Ishikawa (cell line): ENCODE measurements around the gene THRB.

Source experiments
- CEBPB ChIP-seq: IDR thresholded peaks from 2 replicates; pipeline ENCODE4 v1.6.1; 2012
- CREB1 ChIP-seq: IDR thresholded peaks from 2 replicates; pipeline ENCODE4 v1.6.1; 2012; ENCODE audit warnings: low read depth
- EGR1 ChIP-seq: IDR thresholded peaks from 2 replicates; pipeline ENCODE4 v1.6.1; 2012
- EP300 ChIP-seq: IDR thresholded peaks from 2 replicates; pipeline ENCODE4 v1.6.1; 2012; ENCODE audit warnings: borderline replicate concordance
- FOXM1 ChIP-seq: IDR thresholded peaks from 2 replicates; pipeline ENCODE4 v1.6.1; 2012; ENCODE audit warnings: low read depth, borderline replicate concordance
- MAX ChIP-seq: IDR thresholded peaks from 2 replicates; pipeline ENCODE4 v1.6.1; 2012
- NFIC ChIP-seq: IDR thresholded peaks from 2 replicates; pipeline ENCODE4 v1.6.1; 2012
- RAD21 ChIP-seq: IDR thresholded peaks from 2 replicates; pipeline ENCODE4 v1.6.1; 2012; ENCODE audit warnings: low read depth
- REST ChIP-seq: IDR thresholded peaks from 2 replicates; pipeline ENCODE4 v1.6.1; 2012; ENCODE audit warnings: low read depth, mild to moderate bottlenecking
- TAF1 ChIP-seq: IDR thresholded peaks from 2 replicates; pipeline ENCODE4 v1.6.1; 2012; ENCODE audit warnings: low read depth, mild to moderate bottlenecking
- TCF12 ChIP-seq: IDR thresholded peaks from 2 replicates; pipeline ENCODE4 v1.6.1; 2012; ENCODE audit warnings: low read depth
- TEAD4 ChIP-seq: IDR thresholded peaks from 2 replicates; pipeline ENCODE4 v1.6.1; 2012
- USF1 ChIP-seq: IDR thresholded peaks from 2 replicates; pipeline ENCODE4 v1.6.1; 2012
- YY1 ChIP-seq: IDR thresholded peaks from 2 replicates; pipeline ENCODE4 v1.6.1; 2012; ENCODE audit warnings: low read depth
- ZBTB7A ChIP-seq: IDR thresholded peaks from 2 replicates; pipeline ENCODE4 v1.6.1; 2012; ENCODE audit warnings: low read depth

The THRB gene

GRCh38 chr3:24521420-24522145 lies 26.9 kb upstream of the THRB start:
- TF ChIP-seq RAD21 = peak; percentile 8; the same call in 1 of the 2 replicates
- 0 out of 2 replicates have a peak, but pooled peaks have one; percentile 8 for TF ChIP-seq TAF1
- no peak for TF ChIP-seq MAX
- TF ChIP-seq ZBTB7A = peak; percentile 62
- TF ChIP-seq YY1 = no peak
- no peak for TF ChIP-seq TEAD4
- TF ChIP-seq EGR1 = no peak
- no peak for TF ChIP-seq CREB1
- no peak for TF ChIP-seq EP300
- TF ChIP-seq NFIC = no peak
- TF ChIP-seq TCF12 = peak; percentile 10; the same call in 1 of the 2 replicates
- TF ChIP-seq REST = no peak
- TF ChIP-seq USF1 = no peak
- TF ChIP-seq FOXM1 = no peak
- no peak for TF ChIP-seq CEBPB

- TF ChIP-seq RAD21 (no peak), TCF12 (no peak)
Measured at GRCh38 chr3:24520976-24521419, 26.3 kb upstream of the THRB start.

- TF ChIP-seq TAF1 (no peak), TCF12 (no peak), NFIC (no peak), CEBPB (no peak), USF1 (no peak)
Measured at GRCh38 chr3:24520101-24520495, 25.4 kb upstream of the THRB start.

- no peak for TF ChIP-seq CEBPB
- no peak for TF ChIP-seq YY1
- TF ChIP-seq NFIC = no peak
- no peak for TF ChIP-seq USF1
- TF ChIP-seq TAF1 = no peak
- no peak for TF ChIP-seq MAX
- TF ChIP-seq TCF12 = no peak
- no peak for TF ChIP-seq CREB1
- TF ChIP-seq EGR1 = no peak
- no peak for TF ChIP-seq RAD21
- TF ChIP-seq EP300 = no peak
Measured at GRCh38 chr3:24519368-24520100, 24.9 kb upstream of the THRB start.

GRCh38 chr3:24518990-24519367 lies 24.3 kb upstream of the THRB start:
- TF ChIP-seq EGR1 = no peak
- TF ChIP-seq FOXM1 = no peak
- TF ChIP-seq NFIC = no peak
- TF ChIP-seq TEAD4 = no peak
- no peak for TF ChIP-seq ZBTB7A
- no peak for TF ChIP-seq MAX
- no peak for TF ChIP-seq TCF12
- TF ChIP-seq CREB1 = no peak
- TF ChIP-seq REST = no peak
- TF ChIP-seq TAF1 = no peak
- no peak for TF ChIP-seq USF1
- TF ChIP-seq RAD21 = no peak
- no peak for TF ChIP-seq EP300
